Neural cell (in vitro differentiated cells): Measurements from ENCODE around the gene KBTBD6. TPM values are rescaled to one million over a fixed set of nuclear protein-coding genes. Genes with fewer than 3 reads are reported as not detected.

Source experiments
- H2AFZ ChIP-seq: fragments of 200-600, 300-800 bp; sonication (generic), shearing (Covaris generic); 2 replicates; pipeline ENCODE4 v1.6.0; 2014; ENCODE audit warnings: low read depth, mild to moderate bottlenecking, antibody characterized with exemption, low read length, moderate library complexity
- H3F3A ChIP-seq: fragments of 200-600 bp; shearing (Covaris generic); 2 replicates; pipeline ENCODE4 v1.6.1; 2016; ENCODE audit warnings: mild to moderate bottlenecking, moderate library complexity, mixed read lengths, antibody characterized with exemption, low read length; ENCODE audit not compliant: insufficient read depth, poor library complexity, severe bottlenecking
- H3K27ac ChIP-seq: fragments of 200-600, 300-800 bp; sonication (generic), shearing (Covaris generic); 2 replicates; pipeline ENCODE4 v1.5.1; 2014; ENCODE audit warnings: mild to moderate bottlenecking, low read length, moderate library complexity
- H3K27me3 ChIP-seq: fragments of 300-800, 200-600 bp; sonication (generic), shearing (Covaris generic); 2 replicates; pipeline ENCODE4 v1.6.0; 2014; ENCODE audit warnings: mild to moderate bottlenecking, low read depth, low read length, moderate library complexity; ENCODE audit not compliant: insufficient read depth
- H3K36me3 ChIP-seq: fragments of 300-800, 200-600 bp; sonication (generic), shearing (Covaris generic); 2 replicates; pipeline ENCODE4 v1.5.1; 2014; ENCODE audit warnings: mild to moderate bottlenecking, antibody characterized with exemption, low read length, moderate library complexity; ENCODE audit not compliant: insufficient read depth
- H3K4me2 ChIP-seq: fragments of 300-800, 200-600 bp; sonication (generic), shearing (Covaris generic); 2 replicates; pipeline ENCODE4 v1.6.0; 2014; ENCODE audit warnings: mild to moderate bottlenecking, low read length
- H3K4me3 ChIP-seq: fragments of 300-800, 200-600 bp; sonication (generic), shearing (Covaris generic); 2 replicates; pipeline ENCODE4 v1.5.1; 2014; ENCODE audit warnings: mild to moderate bottlenecking, low read length, moderate library complexity
- H3K79me2 ChIP-seq: fragments of 200-600 bp; shearing (Covaris generic); replicated peaks from 2 replicates; pipeline ENCODE4 v1.6.0; 2014; ENCODE audit warnings: mild to moderate bottlenecking, low read length, moderate library complexity; ENCODE audit not compliant: insufficient read depth
- H3K9ac ChIP-seq: fragments of 300-800, 200-600 bp; sonication (generic), shearing (Covaris generic); 2 replicates; pipeline ENCODE4 v1.6.1; 2016; ENCODE audit warnings: mild to moderate bottlenecking, low read length, mixed read lengths
- H3K9me2 ChIP-seq: fragments of 200-600 bp; shearing (Covaris generic); 2 replicates; pipeline ENCODE4 v1.6.1; 2016; ENCODE audit warnings: mild to moderate bottlenecking, low read length, mixed read lengths; ENCODE audit not compliant: insufficient read depth
- H3K9me3 ChIP-seq: fragments of 200-600, 300-800 bp; sonication (generic), shearing (Covaris generic); 2 replicates; pipeline ENCODE4 v1.6.1; 2016; ENCODE audit warnings: mild to moderate bottlenecking, mixed run types, low read length, moderate library complexity, mixed read lengths
- H4K20me1 ChIP-seq: fragments of 200-600 bp; shearing (Covaris generic); 2 replicates; pipeline ENCODE4 v1.6.1; 2016; ENCODE audit warnings: mild to moderate bottlenecking, mixed run types; ENCODE audit not compliant: insufficient read depth
- EP300 ChIP-seq: fragments of 450-650 bp; conservative IDR thresholded peaks from 2 replicates; pipeline ENCODE4 v1.6.1; 2014; ENCODE audit warnings: antibody characterized with exemption, mild to moderate bottlenecking, moderate library complexity; ENCODE audit not compliant: poor library complexity, severe bottlenecking
- EZH2 ChIP-seq: fragments of 200-600, 300-800 bp; shearing (Covaris generic), sonication (generic); IDR thresholded peaks from 2 replicates; pipeline ENCODE4 v1.6.1; 2014; ENCODE audit warnings: antibody characterized with exemption, low read length, borderline replicate concordance, mild to moderate bottlenecking; ENCODE audit not compliant: insufficient read depth, poor library complexity, severe bottlenecking
- MXI1 ChIP-seq: fragments of 450-650 bp; conservative IDR thresholded peaks from 2 replicates; pipeline ENCODE4 v1.6.1; 2014; ENCODE audit warnings: antibody characterized with exemption, mild to moderate bottlenecking; ENCODE audit not compliant: poor library complexity, severe bottlenecking
- POLR2AphosphoS5 ChIP-seq: IDR thresholded peaks from 2 replicates; pipeline ENCODE4 v1.6.1; 2012
- RAD21 ChIP-seq: fragments of 450-650 bp; conservative IDR thresholded peaks from 2 replicates; pipeline ENCODE4 v1.6.1; 2014; ENCODE audit warnings: antibody characterized with exemption, mild to moderate bottlenecking, moderate library complexity
- SMC3 ChIP-seq: fragments of 450-650 bp; conservative IDR thresholded peaks from 2 replicates; pipeline ENCODE4 v1.6.1; 2014; ENCODE audit warnings: antibody characterized with exemption, mild to moderate bottlenecking, moderate library complexity; ENCODE audit not compliant: poor library complexity
- TAF1 ChIP-seq: IDR thresholded peaks from 2 replicates; pipeline ENCODE4 v1.6.1; 2012; ENCODE audit warnings: low read depth
- polyA plus RNA-seq: library from polyadenylated mRNA; depleted of rRNA; stranded (reverse); fragments of >200 nt; gene quantifications from 2 replicates; pipeline ENCODE4 v1.2.3, GENCODE V29; 2014
- TF ChIP-seq, protein P1 (sequence below): IDR thresholded peaks from 2 replicates; pipeline ENCODE4 v1.6.1; 2012; ENCODE audit warnings: borderline replicate concordance
- TF ChIP-seq, protein P2 (sequence below): fragments of 450-650 bp; IDR thresholded peaks from 2 replicates; pipeline ENCODE4 v1.5.1; 2014; ENCODE audit warnings: antibody characterized with exemption, mild to moderate bottlenecking, moderate library complexity; ENCODE audit not compliant: poor library complexity, severe bottlenecking

The KBTBD6 gene
- polyA plus RNA-seq, 1 donor from 2014 or later = 31.8 TPM

DNA sequence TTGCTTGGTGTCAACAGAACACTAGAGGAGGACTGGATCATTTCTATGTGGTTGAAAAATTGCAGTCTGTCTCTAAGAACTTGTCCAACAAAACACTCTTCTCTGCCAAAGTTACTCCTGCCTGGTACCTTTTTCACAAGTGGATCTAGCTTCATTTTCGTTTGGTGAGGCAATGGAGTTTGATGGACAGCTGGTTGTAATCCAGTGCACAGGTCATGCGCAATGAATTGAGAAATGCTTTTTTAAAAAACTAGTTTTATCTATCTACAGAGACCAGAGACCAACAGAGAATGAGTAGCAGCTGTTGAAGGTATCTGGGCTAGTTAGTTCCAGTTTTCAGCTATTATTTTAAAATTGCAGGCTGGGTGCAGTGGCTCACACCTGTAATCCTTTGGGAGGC, 12.0 kb upstream of the KBTBD6 start:
- no peak overlapping the region for H3K4me2 ChIP-seq

DNA sequence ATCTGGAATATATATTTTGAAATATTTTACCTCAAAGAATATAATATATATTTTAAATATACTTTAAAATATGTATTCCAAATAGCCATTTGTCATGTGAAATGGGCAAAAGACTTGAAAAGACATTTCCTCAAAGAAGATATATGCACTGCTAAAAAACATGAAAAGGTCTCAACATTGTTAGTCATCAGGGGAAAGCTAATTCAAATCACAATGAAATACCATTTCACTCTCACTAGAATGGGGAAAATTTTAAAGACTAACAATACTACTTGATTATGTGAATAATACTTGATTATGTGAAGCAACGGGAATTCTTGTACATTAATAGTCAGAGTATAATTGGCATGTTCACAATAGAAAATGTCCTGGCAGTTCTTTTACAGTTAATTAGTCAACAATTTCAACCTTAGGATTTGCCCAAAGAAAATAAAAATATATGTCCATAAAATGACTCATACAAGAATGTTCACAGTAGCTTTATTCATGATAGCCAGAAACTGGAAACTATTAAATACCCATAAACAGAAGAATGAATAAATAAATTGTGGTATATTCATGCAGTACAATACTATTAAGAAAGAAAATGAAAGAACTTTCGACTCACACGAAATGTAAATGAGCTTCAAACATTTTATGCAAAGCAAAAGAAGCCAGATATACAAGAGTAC, 6.8 kb upstream of the KBTBD6 start:
- H3K27me3 ChIP-seq = no peaks in the 10 kb centered on the region
- H3K79me2 ChIP-seq = no peaks in the 10 kb centered on the region
- H4K20me1 ChIP-seq = no peaks in the 10 kb centered on the region
- H3K36me3 ChIP-seq = no peaks in the 10 kb centered on the region
- H3K9me3 ChIP-seq = no peaks in the 10 kb centered on the region
- H3K4me2 ChIP-seq = no peak overlapping the region
- TF ChIP-seq, protein P1, sequence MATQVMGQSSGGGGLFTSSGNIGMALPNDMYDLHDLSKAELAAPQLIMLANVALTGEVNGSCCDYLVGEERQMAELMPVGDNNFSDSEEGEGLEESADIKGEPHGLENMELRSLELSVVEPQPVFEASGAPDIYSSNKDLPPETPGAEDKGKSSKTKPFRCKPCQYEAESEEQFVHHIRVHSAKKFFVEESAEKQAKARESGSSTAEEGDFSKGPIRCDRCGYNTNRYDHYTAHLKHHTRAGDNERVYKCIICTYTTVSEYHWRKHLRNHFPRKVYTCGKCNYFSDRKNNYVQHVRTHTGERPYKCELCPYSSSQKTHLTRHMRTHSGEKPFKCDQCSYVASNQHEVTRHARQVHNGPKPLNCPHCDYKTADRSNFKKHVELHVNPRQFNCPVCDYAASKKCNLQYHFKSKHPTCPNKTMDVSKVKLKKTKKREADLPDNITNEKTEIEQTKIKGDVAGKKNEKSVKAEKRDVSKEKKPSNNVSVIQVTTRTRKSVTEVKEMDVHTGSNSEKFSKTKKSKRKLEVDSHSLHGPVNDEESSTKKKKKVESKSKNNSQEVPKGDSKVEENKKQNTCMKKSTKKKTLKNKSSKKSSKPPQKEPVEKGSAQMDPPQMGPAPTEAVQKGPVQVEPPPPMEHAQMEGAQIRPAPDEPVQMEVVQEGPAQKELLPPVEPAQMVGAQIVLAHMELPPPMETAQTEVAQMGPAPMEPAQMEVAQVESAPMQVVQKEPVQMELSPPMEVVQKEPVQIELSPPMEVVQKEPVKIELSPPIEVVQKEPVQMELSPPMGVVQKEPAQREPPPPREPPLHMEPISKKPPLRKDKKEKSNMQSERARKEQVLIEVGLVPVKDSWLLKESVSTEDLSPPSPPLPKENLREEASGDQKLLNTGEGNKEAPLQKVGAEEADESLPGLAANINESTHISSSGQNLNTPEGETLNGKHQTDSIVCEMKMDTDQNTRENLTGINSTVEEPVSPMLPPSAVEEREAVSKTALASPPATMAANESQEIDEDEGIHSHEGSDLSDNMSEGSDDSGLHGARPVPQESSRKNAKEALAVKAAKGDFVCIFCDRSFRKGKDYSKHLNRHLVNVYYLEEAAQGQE = no peak
- no peaks in the 10 kb centered on the region for H3K9me2 ChIP-seq
- H3K9ac ChIP-seq = no peak overlapping the region
- H3K4me3 ChIP-seq = no peak overlapping the region
- H3K27ac ChIP-seq = no peak overlapping the region
- no peak overlapping the region for H2AFZ ChIP-seq
- no peaks in the 10 kb centered on the region for H3F3A ChIP-seq

More for the DNA sequence above, 12.0 kb upstream of the KBTBD6 start:
- Histone ChIP-seq H4K20me1 (no peaks in the 10 kb centered on the region), H3K79me2 (no peaks in the 10 kb centered on the region), H3K36me3 (peaks cover 2% of the 10 kb centered on the region), H3K27me3 (no peaks in the 10 kb centered on the region), H3F3A (no peaks in the 10 kb centered on the region), H2AFZ (no peak overlapping the region), H3K9me2 (no peaks in the 10 kb centered on the region), H3K27ac (no peak overlapping the region), H3K9ac (no peak overlapping the region), H3K4me3 (no peak overlapping the region), H3K9me3 (peaks cover 5% of the 10 kb centered on the region)
- TF ChIP-seq MXI1 (no peak), RAD21 (no peak), TAF1 (no peak), EP300 (no peak), SMC3 (no peak), EZH2 (no peak), POLR2AphosphoS5 (no peak)
- TF ChIP-seq, protein P1 = no peak
- TF ChIP-seq, protein P2, sequence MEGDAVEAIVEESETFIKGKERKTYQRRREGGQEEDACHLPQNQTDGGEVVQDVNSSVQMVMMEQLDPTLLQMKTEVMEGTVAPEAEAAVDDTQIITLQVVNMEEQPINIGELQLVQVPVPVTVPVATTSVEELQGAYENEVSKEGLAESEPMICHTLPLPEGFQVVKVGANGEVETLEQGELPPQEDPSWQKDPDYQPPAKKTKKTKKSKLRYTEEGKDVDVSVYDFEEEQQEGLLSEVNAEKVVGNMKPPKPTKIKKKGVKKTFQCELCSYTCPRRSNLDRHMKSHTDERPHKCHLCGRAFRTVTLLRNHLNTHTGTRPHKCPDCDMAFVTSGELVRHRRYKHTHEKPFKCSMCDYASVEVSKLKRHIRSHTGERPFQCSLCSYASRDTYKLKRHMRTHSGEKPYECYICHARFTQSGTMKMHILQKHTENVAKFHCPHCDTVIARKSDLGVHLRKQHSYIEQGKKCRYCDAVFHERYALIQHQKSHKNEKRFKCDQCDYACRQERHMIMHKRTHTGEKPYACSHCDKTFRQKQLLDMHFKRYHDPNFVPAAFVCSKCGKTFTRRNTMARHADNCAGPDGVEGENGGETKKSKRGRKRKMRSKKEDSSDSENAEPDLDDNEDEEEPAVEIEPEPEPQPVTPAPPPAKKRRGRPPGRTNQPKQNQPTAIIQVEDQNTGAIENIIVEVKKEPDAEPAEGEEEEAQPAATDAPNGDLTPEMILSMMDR = no peak
